Neural progenitor cell (in vitro differentiated cells): ENCODE measurements around the gene SH3BGRL3. TPM values are rescaled to one million over a fixed set of nuclear protein-coding genes. Genes with fewer than 3 reads are reported as not detected.

ENCODE experiments used
- DNase-seq: peaks from one replicate; pipeline ENCODE4 v3.0.0-alpha.2; 2016; ENCODE audit warnings: low spot score
- H2AFZ ChIP-seq: fragments of 200-600 bp; sonication (generic); replicated peaks from 2 replicates; pipeline ENCODE4 v1.6.1; 2016; ENCODE audit warnings: antibody characterized with exemption
- H3F3A ChIP-seq: fragments of 200-600 bp; sonication (generic); 2 replicates; pipeline ENCODE4 v1.6.1; 2016; ENCODE audit warnings: antibody characterized with exemption, low read depth
- H3K27ac ChIP-seq: fragments of 200-600 bp; sonication (generic); 2 replicates; pipeline ENCODE4 v1.5.1; 2016; ENCODE audit warnings: mild to moderate bottlenecking
- H3K27me3 ChIP-seq: fragments of 200-600 bp; sonication (generic); 2 replicates; pipeline ENCODE4 v1.6.1; 2016; ENCODE audit warnings: mild to moderate bottlenecking, moderate library complexity
- H3K36me3 ChIP-seq: fragments of 200-600 bp; sonication (generic); 2 replicates; pipeline ENCODE4 v1.5.1; 2016
- H3K4me1 ChIP-seq: fragments of 200-600 bp; sonication (generic); 2 replicates; pipeline ENCODE4 v1.6.1; 2016; ENCODE audit warnings: mixed run types
- H3K4me2 ChIP-seq: fragments of 200-600 bp; sonication (generic); 2 replicates; pipeline ENCODE4 v1.6.1; 2016
- H3K4me3 ChIP-seq: fragments of 200-600 bp; sonication (generic); 2 replicates; pipeline ENCODE4 v1.5.1; 2016
- H3K79me2 ChIP-seq: fragments of 200-600 bp; sonication (generic); 2 replicates; pipeline ENCODE4 v1.6.1; 2016; ENCODE audit warnings: low read depth
- H3K9ac ChIP-seq: fragments of 200-600 bp; sonication (generic); 2 replicates; pipeline ENCODE4 v1.6.1; 2016
- H3K9me3 ChIP-seq: fragments of 200-600 bp; sonication (generic); 2 replicates; pipeline ENCODE4 v1.5.1; 2016; ENCODE audit warnings: low read depth
- H4K20me1 ChIP-seq: fragments of 200-600 bp; sonication (generic); 2 replicates; pipeline ENCODE4 v1.6.1; 2016; ENCODE audit warnings: low read depth
- H3K27ac Mint-ChIP-seq: 3 replicates; pipeline ENCODE4 v1.8.0; 2021; ENCODE audit warnings: mixed read lengths
- H3K27me3 Mint-ChIP-seq: 2 replicates; pipeline ENCODE4 v1.8.0; 2022; ENCODE audit warnings: low read depth, mild to moderate bottlenecking, inconsistent platforms, moderate library complexity, mixed read lengths; ENCODE audit not compliant: insufficient read depth
- H3K36me3 Mint-ChIP-seq: 3 replicates; pipeline ENCODE4 v1.8.0; 2021; ENCODE audit warnings: mixed read lengths
- H3K4me1 Mint-ChIP-seq: 3 replicates; pipeline ENCODE4 v1.8.0; 2021; ENCODE audit warnings: mixed read lengths
- H3K4me3 Mint-ChIP-seq: 3 replicates; pipeline ENCODE4 v1.8.0; 2021; ENCODE audit warnings: mild to moderate bottlenecking, moderate library complexity, mixed read lengths
- H3K9me3 Mint-ChIP-seq: 3 replicates; pipeline ENCODE4 v1.8.0; 2020; ENCODE audit warnings: mixed read lengths
- CTCF ChIP-seq: fragments of 200-600 bp; sonication (generic); IDR thresholded peaks from 2 replicates; pipeline ENCODE4 v1.5.1; 2017; ENCODE audit warnings: antibody characterized with exemption, mild to moderate bottlenecking
- EZH2 ChIP-seq: fragments of 200-600 bp; sonication (generic); IDR thresholded peaks from 2 replicates; pipeline ENCODE4 v1.6.1; 2017; ENCODE audit warnings: antibody characterized with exemption, mild to moderate bottlenecking, moderate library complexity
- EZH2phosphoT487 ChIP-seq: fragments of 200-600 bp; sonication (generic); IDR thresholded peaks from 2 replicates; pipeline ENCODE4 v1.6.1; 2017; ENCODE audit warnings: antibody characterized with exemption
- total RNA-seq: library from RNA; depleted of rRNA; stranded (reverse); fragments of >200 nt; gene quantifications from 2 replicates; pipeline ENCODE4 v1.2.3, GENCODE V29; 2015; ENCODE audit warnings: low replicate concordance

SH3BGRL3 gene
- total RNA-seq, 1 donor from 2014 or later, result 15.6 TPM

DNA sequence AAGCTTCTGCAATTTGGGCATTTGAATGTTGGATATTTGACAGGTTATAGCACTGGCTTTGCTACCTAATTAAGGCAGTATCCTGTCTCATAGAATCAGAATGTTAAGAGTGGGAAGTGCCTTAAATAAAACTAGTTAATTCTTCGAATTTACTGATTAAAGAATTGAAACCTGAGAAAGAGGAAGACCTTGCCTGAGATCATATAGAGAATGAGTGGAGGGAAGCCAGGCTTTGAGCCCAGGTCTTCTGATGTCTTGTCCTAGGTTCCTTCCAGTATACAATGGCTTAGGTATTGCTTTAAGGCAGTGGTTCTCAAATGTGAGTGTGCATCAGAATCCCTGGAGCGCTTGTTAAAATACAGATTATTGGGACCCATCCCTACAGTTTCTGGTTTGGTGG is 20.9 kb upstream of the SH3BGRL3 start:
- Histone ChIP-seq H3K4me3 (no peak overlapping the region), H2AFZ (no peak overlapping the region), H4K20me1 (no peaks in the 10 kb centered on the region), H3K4me1 (no peaks in the 10 kb centered on the region), H3K27ac (no peak overlapping the region), H3K27me3 (no peaks in the 10 kb centered on the region), H3K9me3 (no peaks in the 10 kb centered on the region), H3K79me2 (peaks cover 8% of the 10 kb centered on the region), H3K4me2 (no peak overlapping the region), H3K36me3 (peaks cover 4% of the 10 kb centered on the region), H3F3A (peaks cover 4% of the 10 kb centered on the region), H3K9ac (no peak overlapping the region)
- peaks cover 8% of the 10 kb centered on the region for H3K27me3 Mint-ChIP-seq
- TF ChIP-seq EZH2phosphoT487 (no peak), EZH2 (no peak)
- H3K4me3 Mint-ChIP-seq, result no peak overlapping the region
- no peaks in the 10 kb centered on the region for H3K9me3 Mint-ChIP-seq
- DNase-seq, result no peak
- H3K4me1 Mint-ChIP-seq, result no peaks in the 10 kb centered on the region
- peaks cover 55% of the 10 kb centered on the region for H3K36me3 Mint-ChIP-seq
- H3K27ac Mint-ChIP-seq, result no peak overlapping the region

DNA sequence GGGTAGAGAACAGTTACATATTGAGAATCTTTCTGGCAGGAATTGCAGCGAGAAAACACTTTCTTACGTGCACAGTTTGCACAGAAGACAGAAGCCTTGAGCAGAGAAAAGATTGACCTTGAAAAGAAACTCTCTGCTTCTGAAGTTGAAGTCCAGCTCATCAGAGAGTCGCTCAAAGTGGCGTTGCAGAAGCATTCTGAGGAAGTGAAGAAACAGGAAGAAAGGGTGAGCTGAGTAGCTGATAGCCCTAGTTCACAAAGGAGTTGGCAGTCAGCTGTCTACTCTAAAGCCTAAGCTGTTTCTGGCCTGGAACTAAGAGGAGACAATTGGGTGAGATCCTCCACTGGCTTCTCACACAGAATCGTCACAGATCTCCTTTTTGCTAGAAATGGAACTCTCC is 20.3 kb upstream of the SH3BGRL3 start:
- TF ChIP-seq EZH2phosphoT487 (no peak), CTCF (no peak), EZH2 (no peak)

GRCh38 chr1:26263212-26263611 is 16.7 kb upstream of the SH3BGRL3 start:
- peaks cover 47% of the 10 kb centered on the region for H3K36me3 Mint-ChIP-seq

More for the DNA sequence above, 20.3 kb upstream of the SH3BGRL3 start:
- Mint-ChIP-seq H3K36me3 (peaks cover 56% of the 10 kb centered on the region), H3K27ac (no peak overlapping the region), H3K9me3 (no peaks in the 10 kb centered on the region), H3K27me3 (peaks cover 6% of the 10 kb centered on the region), H3K4me3 (no peak overlapping the region), H3K4me1 (no peaks in the 10 kb centered on the region)
- H3K9me3 ChIP-seq, result no peaks in the 10 kb centered on the region
- no peak for DNase-seq
- H3F3A ChIP-seq, result peaks cover 4% of the 10 kb centered on the region
- no peak overlapping the region for H2AFZ ChIP-seq
- H3K27ac ChIP-seq, result no peak overlapping the region
- no peaks in the 10 kb centered on the region for H4K20me1 ChIP-seq
- peaks cover 4% of the 10 kb centered on the region for H3K36me3 ChIP-seq
- H3K4me2 ChIP-seq, result no peak overlapping the region
- H3K27me3 ChIP-seq, result no peaks in the 10 kb centered on the region
- no peaks in the 10 kb centered on the region for H3K4me1 ChIP-seq
- H3K9ac ChIP-seq, result no peak overlapping the region
- H3K79me2 ChIP-seq, result peaks cover 4% of the 10 kb centered on the region
- no peak overlapping the region for H3K4me3 ChIP-seq

More at GRCh38 chr1:26263212-26263611, 16.7 kb upstream of the SH3BGRL3 start:
- no peak for DNase-seq
- Histone ChIP-seq H3F3A (peaks cover 4% of the 10 kb centered on the region), H4K20me1 (no peaks in the 10 kb centered on the region), H3K27ac (no peak overlapping the region), H3K4me1 (no peaks in the 10 kb centered on the region), H3K4me3 (no peak overlapping the region), H3K79me2 (no peaks in the 10 kb centered on the region), H3K9me3 (no peaks in the 10 kb centered on the region), H3K36me3 (no peaks in the 10 kb centered on the region), H2AFZ (no peak overlapping the region), H3K27me3 (no peaks in the 10 kb centered on the region), H3K9ac (no peak overlapping the region), H3K4me2 (no peak overlapping the region)
- no peak overlapping the region for H3K4me3 Mint-ChIP-seq
- no peak overlapping the region for H3K27ac Mint-ChIP-seq
- TF ChIP-seq CTCF, result no peak
- TF ChIP-seq EZH2, result no peak
- no peak for TF ChIP-seq EZH2phosphoT487
- H3K27me3 Mint-ChIP-seq, result no peaks in the 10 kb centered on the region
- no peaks in the 10 kb centered on the region for H3K9me3 Mint-ChIP-seq
- H3K4me1 Mint-ChIP-seq, result no peaks in the 10 kb centered on the region
